ENCODE data around the gene PPP2CA.

PPP2CA gene

DNA sequence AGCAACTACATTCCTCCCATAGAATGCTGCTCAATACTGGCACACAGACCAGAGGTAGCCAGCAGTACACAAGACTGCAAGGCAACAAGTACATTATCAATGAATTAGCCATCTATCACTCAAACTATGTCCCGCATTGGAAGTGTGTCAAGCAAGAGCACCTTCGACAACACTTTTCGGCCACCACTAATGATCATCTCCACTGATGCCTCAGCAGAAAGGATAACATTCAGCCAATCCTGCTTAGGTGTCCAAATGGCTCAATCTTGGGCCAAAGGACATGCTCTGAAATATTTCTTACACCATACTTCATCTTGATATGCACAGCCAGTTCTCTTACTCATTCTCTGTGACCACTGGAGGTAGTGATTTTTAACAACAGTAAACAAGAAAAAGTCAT, 74.2 kb downstream of the PPP2CA start:
- in situ Hi-C loops (cut with MboI; ENCODE audit: low sequenced_read_pairs), result no loop called here

DNA sequence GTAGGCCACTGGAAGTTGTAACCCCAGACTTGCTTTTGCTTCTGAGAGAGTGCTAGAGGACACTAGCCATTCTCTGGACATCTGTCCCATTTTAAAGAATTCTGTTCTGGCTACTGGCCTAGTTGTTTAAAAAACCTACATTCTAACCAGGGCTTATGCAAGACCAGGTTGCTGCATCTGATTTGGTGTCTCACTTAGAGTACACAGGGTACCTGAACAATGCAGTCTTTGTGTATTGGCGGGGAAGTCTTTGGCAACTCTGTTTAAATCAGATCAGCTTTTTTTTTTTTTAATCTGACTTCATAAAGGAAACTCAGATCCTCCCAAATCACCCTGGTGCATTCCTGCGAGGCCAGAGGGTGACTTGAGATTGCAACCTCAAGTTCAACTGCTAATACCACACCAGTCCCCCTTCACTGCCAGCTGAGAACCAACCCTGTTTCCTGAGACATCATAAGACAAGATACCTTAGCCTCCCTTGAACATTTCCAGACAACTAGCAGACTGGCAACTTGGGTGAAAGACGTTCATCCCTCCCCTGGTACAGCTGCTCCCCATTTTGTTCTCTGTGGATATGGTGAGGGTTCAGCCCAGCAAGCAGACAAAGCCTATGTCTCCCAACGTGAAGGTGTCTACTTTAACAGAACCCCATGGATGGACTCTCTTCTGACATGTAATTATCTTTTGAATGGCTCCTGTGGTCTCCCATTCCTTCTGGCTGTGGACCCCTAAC, 76.1 kb downstream of the PPP2CA start:
- in situ Hi-C loops (cut with MboI; ENCODE audit: low sequenced_read_pairs), result no loop called here

DNA sequence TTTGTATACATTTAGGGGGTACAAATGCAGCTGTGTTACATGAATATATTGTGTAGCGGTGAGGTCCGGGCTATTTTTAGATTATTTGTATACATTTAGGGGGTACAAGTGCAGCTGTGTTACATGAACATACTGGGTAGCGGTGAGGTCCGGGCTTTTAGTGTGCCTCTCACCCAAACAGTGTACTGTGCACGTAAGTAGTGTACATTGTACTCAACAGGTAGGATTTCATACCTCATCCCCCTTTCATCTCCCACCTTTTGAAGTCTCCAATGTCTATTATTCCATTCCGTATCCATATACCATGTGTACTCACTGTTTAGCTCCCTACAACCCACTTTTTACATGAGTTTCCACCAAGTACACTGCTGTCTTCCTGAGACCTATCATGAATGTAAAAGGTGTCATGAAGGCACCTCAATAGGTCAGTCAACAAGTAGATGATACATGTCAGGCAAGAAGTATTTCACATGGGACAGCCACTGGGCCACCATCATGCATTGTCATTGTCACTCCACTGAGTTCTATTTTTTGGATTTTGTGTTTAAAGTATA, 76.8 kb downstream of the PPP2CA start:
- in situ Hi-C loops (cut with MboI; ENCODE audit: low sequenced_read_pairs), result no loop called here

DNA sequence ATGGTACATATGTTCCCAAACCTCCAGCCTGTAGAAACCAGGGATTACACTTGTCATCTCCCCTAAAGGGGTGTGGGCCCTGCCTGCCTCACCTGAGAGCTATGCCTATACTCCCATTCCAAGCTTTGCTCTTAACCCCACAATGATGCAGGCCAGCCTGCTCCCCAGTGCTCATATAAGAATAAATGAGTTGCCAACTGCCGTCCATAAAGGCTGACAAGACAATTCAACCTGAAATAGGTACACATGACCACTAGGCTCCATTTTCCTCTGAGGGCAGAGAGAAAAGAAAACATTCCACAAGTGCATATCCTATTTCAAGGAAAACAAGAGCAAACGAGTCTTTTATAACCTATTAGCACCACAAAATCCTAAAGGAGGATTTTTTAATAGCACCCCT, 77.6 kb downstream of the PPP2CA start:
- in situ Hi-C loops (cut with MboI; ENCODE audit: low sequenced_read_pairs), result no loop called here

DNA sequence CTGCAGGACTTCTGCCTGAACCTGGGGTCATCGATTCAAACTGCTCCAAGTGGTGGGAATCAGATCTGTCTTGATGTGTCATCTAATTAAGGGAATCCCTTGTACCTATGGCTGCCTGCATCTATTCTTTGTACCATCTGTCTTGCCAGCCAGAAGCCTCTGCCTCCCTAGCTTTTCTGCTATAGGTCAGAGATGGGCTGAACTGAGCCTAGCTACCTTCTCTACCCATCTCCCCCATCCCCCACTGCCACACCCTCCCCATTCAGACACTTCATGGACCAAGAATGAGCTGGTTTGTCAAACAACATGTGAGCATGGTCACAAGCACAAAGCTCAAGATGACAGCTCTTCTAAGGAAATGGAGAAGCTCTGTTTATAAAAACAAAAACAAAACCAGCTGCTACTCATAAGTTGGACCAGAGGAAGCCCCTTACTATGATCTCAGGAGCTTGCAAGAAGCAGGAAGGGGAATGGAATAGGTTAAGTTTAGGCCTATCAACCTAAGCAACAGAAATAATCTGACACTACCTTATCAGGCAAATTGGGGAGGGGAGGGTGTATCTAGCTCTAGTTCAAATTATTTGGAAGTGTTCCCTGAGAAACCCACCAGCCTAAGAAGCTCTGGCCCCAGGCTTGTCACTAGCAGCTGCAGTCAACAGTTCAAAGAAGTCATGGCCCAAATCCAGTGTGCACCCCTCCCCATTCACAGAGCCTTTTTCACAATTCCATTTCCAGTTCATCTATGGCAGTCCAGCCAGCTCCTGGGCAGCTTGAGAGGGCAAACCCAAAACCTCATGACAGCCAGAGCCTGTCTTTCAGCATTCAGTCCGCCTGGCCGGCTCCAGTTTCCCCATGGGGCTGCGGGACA, 79.0 kb downstream of the PPP2CA start:
- in situ Hi-C loops (cut with MboI; ENCODE audit: low sequenced_read_pairs), result no loop called here

DNA sequence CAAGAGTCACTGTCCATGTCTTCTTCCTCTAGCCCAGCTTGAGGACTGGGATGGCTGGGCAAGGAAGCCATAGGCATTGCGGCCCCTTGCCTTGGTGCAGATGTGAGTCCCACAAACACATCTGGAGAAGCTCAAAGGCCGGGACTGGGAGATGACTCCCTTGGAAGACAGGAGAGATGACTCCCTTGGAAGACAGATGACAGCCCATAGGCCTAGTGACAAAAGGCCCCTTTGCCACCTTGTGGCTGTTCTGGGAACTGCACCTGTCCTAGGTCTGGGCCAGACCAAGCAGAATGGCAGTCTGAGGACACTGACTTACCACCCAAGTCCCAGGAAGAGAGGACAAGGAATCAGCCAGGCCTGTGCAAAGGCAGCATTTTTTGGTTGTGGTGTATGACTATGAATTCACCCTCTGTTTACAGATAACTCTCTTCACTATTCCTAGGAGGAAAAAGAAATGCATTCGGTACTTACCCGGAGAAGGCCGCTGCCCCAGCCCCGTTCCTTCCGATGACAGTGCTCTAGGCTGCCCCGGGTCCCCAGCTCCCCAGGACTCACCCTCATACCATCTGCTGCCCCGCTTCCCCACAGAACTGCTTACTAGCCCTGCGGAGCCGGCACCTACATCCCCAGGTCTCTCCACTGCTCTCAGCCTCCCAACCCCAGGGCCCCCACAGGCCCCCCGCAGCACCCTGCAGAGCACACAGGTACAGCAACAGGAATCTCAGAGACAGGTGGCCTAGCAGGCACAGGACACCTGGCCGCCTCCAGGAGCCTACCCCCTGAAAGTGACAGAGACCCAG, 79.9 kb downstream of the PPP2CA start:
- in situ Hi-C loops (cut with MboI; ENCODE audit: low sequenced_read_pairs), result no loop called here

DNA sequence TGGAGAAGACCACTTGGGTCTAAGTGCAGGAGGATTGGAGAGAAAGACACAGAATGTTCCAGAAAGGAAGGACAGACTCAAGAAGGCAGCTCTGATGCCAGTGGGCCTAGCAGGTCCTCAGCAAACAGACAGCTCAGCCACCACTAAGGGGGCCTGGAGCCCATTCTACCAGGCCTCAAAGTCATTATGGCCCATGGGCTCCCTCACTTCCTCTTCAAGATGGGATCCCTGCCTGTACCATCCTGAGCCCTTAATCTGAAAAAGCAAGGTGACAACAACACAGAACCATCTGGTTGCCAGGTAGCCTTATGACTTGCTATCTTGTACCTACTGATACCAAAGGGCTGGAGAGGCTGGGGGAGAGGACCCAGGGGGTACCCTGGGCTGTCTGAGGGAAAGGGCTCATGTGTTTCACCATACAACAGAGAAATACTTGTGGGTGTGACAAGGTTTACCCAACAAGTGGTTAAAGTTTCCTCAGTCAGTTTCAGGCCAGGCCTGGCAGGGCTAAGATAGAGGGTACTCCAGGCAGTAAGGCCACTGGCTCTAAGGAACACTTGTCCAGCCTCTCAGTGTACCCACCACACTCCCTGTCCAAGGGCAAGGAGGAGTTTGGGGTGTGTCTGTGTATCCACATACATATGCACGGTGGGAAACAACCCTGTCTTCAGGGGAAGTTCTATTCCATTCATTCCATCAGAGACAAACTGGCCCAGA, 80.7 kb downstream of the PPP2CA start:
- in situ Hi-C loops (cut with MboI; ENCODE audit: low sequenced_read_pairs), result no loop called here

Measured in HL-60/S4 treated with retinoic acid at 250 ng/mL for 4 days and 3 days (cell line).